Activated T-helper 1 cell treated with Interleukin-2 at 50 U/mL for 16 hours (primary cell): ENCODE data around the gene RERE.
"Not testable (repeated sequence)": the region's sequence is repeated elsewhere in the genome, so short reads cannot be mapped to it uniquely, and the experiment has no call there.

ENCODE experiments used
- DNase-seq: peaks from one replicate; pipeline ENCODE4 v3.0.0-alpha.2; 2020; ENCODE audit warnings: low read depth

The RERE gene

GRCh38 chr1:8602471-8603219 lies 214.8 kb downstream of the RERE start:
- DNase-seq: no peak

GRCh38 chr1:8600336-8600735 lies 217.1 kb downstream of the RERE start:
- no peak for DNase-seq

- no peak for DNase-seq
These were observed 217.7 kb downstream of the RERE start for GRCh38 chr1:8599646-8600212.

GRCh38 chr1:8598783-8599182 lies 218.7 kb downstream of the RERE start:
- no peak for DNase-seq

- DNase-seq: no peak
These were observed 219.2 kb downstream of the RERE start for GRCh38 chr1:8598060-8598724.

GRCh38 chr1:8597455-8597854 lies 220.0 kb downstream of the RERE start:
- no peak for DNase-seq

GRCh38 chr1:8595941-8596340 lies 221.5 kb downstream of the RERE start:
- DNase-seq: no peak

GRCh38 chr1:8595332-8595731 lies 222.1 kb downstream of the RERE start:
- DNase-seq: no peak

- DNase-seq: not testable (repeated sequence)
These were observed 224.1 kb downstream of the RERE start for GRCh38 chr1:8593292-8593691.

GRCh38 chr1:8591569-8591968 lies 225.9 kb downstream of the RERE start:
- DNase-seq: no peak

GRCh38 chr1:8590721-8591351 lies 226.6 kb downstream of the RERE start:
- DNase-seq: no peak

GRCh38 chr1:8589571-8589970 lies 227.9 kb downstream of the RERE start:
- no peak for DNase-seq

GRCh38 chr1:8587784-8588183 lies 229.7 kb downstream of the RERE start:
- no peak for DNase-seq

- no peak for DNase-seq
These were observed 231.0 kb downstream of the RERE start for GRCh38 chr1:8586438-8586837.

GRCh38 chr1:8584316-8584715 lies 233.1 kb downstream of the RERE start:
- DNase-seq: no peak

GRCh38 chr1:8583031-8583430 lies 234.4 kb downstream of the RERE start:
- DNase-seq: no peak

GRCh38 chr1:8580566-8580965 lies 236.9 kb downstream of the RERE start:
- DNase-seq: no peak

GRCh38 chr1:8578936-8579335 lies 238.5 kb downstream of the RERE start:
- DNase-seq: no peak

- DNase-seq: no peak
These were observed 239.1 kb downstream of the RERE start for GRCh38 chr1:8578132-8578877.

- DNase-seq: no peak
These were observed 242.5 kb downstream of the RERE start for GRCh38 chr1:8574985-8575384.

- DNase-seq: no peak
These were observed 245.3 kb downstream of the RERE start for GRCh38 chr1:8572106-8572505.
